H1 (cell line): ENCODE results near the gene SLC24A4.

ENCODE experiments used
- BRCA1 ChIP-seq: IDR thresholded peaks from 2 replicates; pipeline ENCODE4 v1.6.1; 2012; ENCODE audit warnings: low read depth, low read length, improper control_type of control experiment
- CTCF ChIP-seq, 3 experiments: IDR thresholded peaks; 1 replicate in 2 of 3; 2 replicates in 1 of 3; pipeline versions ENCODE4 v1.5.1 to v1.6.1; 2011; ENCODE audit warnings: low read length in 3 of 3, mild to moderate bottlenecking in 3 of 3, inconsistent platforms in 2 of 3, low read depth in 1 of 3, moderate library complexity in 1 of 3; ENCODE audit not compliant: insufficient read depth in 1 of 3; ENCODE audit errors: control extremely low read depth in 1 of 3
- EGR1 ChIP-seq: IDR thresholded peaks from 2 replicates; pipeline ENCODE4 v1.6.1; 2011; ENCODE audit warnings: low read depth, low read length, borderline replicate concordance
- EP300 ChIP-seq, 2 experiments: IDR thresholded peaks; 1 replicate in 1 of 2; 2 replicates in 1 of 2; pipeline ENCODE4 v1.6.1; 2011 to 2012; ENCODE audit warnings: low read depth in 2 of 2, low read length in 2 of 2, mild to moderate bottlenecking in 2 of 2, borderline replicate concordance in 1 of 2, inconsistent platforms in 1 of 2, moderate library complexity in 1 of 2
- EZH2 ChIP-seq: fragments of 200-600 bp; sonication (generic); IDR thresholded peaks from 2 replicates; pipeline ENCODE4 v1.7.1; 2012; ENCODE audit warnings: low read depth, mild to moderate bottlenecking, moderate library complexity, low read length, inconsistent platforms; ENCODE audit not compliant: severe bottlenecking
- GABPA ChIP-seq: IDR thresholded peaks from 2 replicates; pipeline ENCODE4 v1.6.1; 2011; ENCODE audit warnings: mild to moderate bottlenecking, low read length, moderate library complexity, borderline replicate concordance; ENCODE audit not compliant: insufficient read depth
- KDM1A ChIP-seq: fragments of 200-600, 300-600 bp; sonication (generic); IDR thresholded peaks from 2 replicates; pipeline ENCODE4 v1.7.1; 2016; ENCODE audit warnings: mild to moderate bottlenecking, low read length, borderline replicate concordance
- MAFK ChIP-seq: IDR thresholded peaks from 2 replicates; pipeline ENCODE4 v1.6.1; 2012; ENCODE audit warnings: low read depth, mild to moderate bottlenecking, improper control_type of control experiment, low read length
- MAX ChIP-seq: IDR thresholded peaks from 2 replicates; pipeline ENCODE4 v1.6.1; 2012; ENCODE audit warnings: inconsistent platforms
- NRF1 ChIP-seq: IDR thresholded peaks from 2 replicates; pipeline ENCODE4 v1.6.1; 2011; ENCODE audit warnings: mild to moderate bottlenecking, low read depth, low read length, improper control_type of control experiment
- POLR2A ChIP-seq, 2 experiments: IDR thresholded peaks; 1 replicate in 1 of 2; 2 replicates in 1 of 2; pipeline ENCODE4 v1.6.1; 2011; ENCODE audit warnings: low read depth in 2 of 2, low read length in 2 of 2, mild to moderate bottlenecking in 2 of 2; ENCODE audit errors: control extremely low read depth in 1 of 2
- POLR2AphosphoS5 ChIP-seq: IDR thresholded peaks from 2 replicates; pipeline ENCODE4 v1.6.1; 2011; ENCODE audit warnings: low read depth, low read length
- RXRA ChIP-seq: IDR thresholded peaks from 2 replicates; pipeline ENCODE4 v1.6.1; 2011; ENCODE audit warnings: low read depth, mild to moderate bottlenecking, low read length, moderate library complexity; ENCODE audit not compliant: insufficient read depth
- TF ChIP-seq, protein P1 (sequence below): IDR thresholded peaks from 2 replicates; pipeline ENCODE4 v1.6.1; 2012; ENCODE audit warnings: inconsistent platforms

DNA sequence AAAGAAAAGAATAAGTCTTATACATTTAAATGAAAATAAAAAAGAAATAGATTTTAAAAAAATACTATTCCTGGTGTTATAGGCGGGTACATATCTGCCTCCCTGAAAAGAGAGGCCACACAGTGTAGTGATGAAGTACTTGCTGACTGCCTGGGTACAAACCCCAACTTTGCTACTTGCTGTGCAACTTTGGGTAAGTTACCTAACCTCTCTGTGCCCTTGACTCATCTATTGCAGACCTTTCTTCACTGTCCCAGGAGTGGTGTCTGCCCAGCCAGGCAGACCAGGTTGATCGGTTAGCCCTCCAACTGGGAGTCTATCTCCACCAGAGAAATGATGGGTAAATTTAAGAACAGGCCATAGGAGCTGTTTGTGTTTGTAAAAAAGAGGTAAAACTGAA lies 82.0 kb downstream of the SLC24A4 start:
- TF ChIP-seq EGR1 (no peak), CTCF (IDR thresholded peaks at IDR 0.05; ENCODE audit: control extremely low read depth in 1 of 3, insufficient read depth in 1 of 3, low read depth in 1 of 3, low read length in 3 of 3) (no peak), POLR2AphosphoS5 (no peak), KDM1A (peak; percentile 69; the same call in 1 of the 2 replicates), EZH2 (no peak), POLR2A (IDR thresholded peaks at IDR 0.05; ENCODE audit: control extremely low read depth in 1 of 2, low read depth in 2 of 2, low read length in 2 of 2) (no peak), GABPA (no peak), MAFK (no peak), MAX (no peak), EP300 (IDR thresholded peaks at IDR 0.05; ENCODE audit: borderline replicate concordance in 1 of 2, low read depth in 2 of 2, low read length in 2 of 2) (no peak), NRF1 (no peak), RXRA (no peak), BRCA1 (no peak)
- TF ChIP-seq, protein P1, sequence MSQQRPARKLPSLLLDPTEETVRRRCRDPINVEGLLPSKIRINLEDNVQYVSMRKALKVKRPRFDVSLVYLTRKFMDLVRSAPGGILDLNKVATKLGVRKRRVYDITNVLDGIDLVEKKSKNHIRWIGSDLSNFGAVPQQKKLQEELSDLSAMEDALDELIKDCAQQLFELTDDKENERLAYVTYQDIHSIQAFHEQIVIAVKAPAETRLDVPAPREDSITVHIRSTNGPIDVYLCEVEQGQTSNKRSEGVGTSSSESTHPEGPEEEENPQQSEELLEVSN: no peak
